ENCODE data around the gene NOX5.

- no peak for TF ChIP-seq EZH2 (IDR thresholded peaks at IDR 0.05; ENCODE audit: insufficient read depth, low read length)
- TF ChIP-seq, protein P1, sequence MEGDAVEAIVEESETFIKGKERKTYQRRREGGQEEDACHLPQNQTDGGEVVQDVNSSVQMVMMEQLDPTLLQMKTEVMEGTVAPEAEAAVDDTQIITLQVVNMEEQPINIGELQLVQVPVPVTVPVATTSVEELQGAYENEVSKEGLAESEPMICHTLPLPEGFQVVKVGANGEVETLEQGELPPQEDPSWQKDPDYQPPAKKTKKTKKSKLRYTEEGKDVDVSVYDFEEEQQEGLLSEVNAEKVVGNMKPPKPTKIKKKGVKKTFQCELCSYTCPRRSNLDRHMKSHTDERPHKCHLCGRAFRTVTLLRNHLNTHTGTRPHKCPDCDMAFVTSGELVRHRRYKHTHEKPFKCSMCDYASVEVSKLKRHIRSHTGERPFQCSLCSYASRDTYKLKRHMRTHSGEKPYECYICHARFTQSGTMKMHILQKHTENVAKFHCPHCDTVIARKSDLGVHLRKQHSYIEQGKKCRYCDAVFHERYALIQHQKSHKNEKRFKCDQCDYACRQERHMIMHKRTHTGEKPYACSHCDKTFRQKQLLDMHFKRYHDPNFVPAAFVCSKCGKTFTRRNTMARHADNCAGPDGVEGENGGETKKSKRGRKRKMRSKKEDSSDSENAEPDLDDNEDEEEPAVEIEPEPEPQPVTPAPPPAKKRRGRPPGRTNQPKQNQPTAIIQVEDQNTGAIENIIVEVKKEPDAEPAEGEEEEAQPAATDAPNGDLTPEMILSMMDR (IDR thresholded peaks at IDR 0.05; ENCODE audit: insufficient read depth, low read depth, low read length), result no peak
Measured at GRCh38 chr15:69071260-69071659, 56.8 kb downstream of the NOX5 start.
